K562 (cell line): ENCODE data around the gene AHCYL1. TPM values are rescaled to one million over a fixed set of nuclear protein-coding genes. Genes with fewer than 3 reads are reported as not detected.

Experiments
- ATAC-seq: fragments of 200-7000 bp; cut with Tn5 transposase; 3 replicates; pipeline ENCODE4 v1.9.1; 2020; ENCODE audit warnings: moderate library complexity
- BruUV-seq: library from RNA; stranded (reverse); fragments of 400-500 nt; replicated peaks from 2 replicates; lab custom pipeline; 2021; lab: Mats Ljungman, UMichigan
- CTCF ChIA-PET: fragments of 300-600 bp; formaldehyde crosslinking; extraction: SDS; loops from one replicate; lab custom pipeline; 2021; ENCODE audit warnings: low intra/inter-chr PET ratio; lab: Yijun Ruan, JAX
- POLR2A ChIA-PET: fragments of 300-600, 350-650 bp; sonication (Branson Sonifier 250); formaldehyde crosslinking; extraction: SDS; loops from one replicate; lab custom pipeline; 2021; ENCODE audit warnings: antibody characterized with exemption, inconsistent platforms; lab: Yijun Ruan, JAX
- DNase-seq, 4 experiments: peaks; one replicate each; pipeline versions ENCODE4 v3.0.0 to v3.0.0-alpha.2; 2011 to 2018; ENCODE audit warnings: low spot score in 3 of 4, mixed read lengths in 3 of 4; ENCODE audit errors: extremely low read depth in 1 of 4
- FAIRE-seq: peaks from 2 replicates; lab custom pipeline; 2011; peaks lifted over from hg19 to GRCh38; lab: Jason Lieb, UNC
- H2AFZ ChIP-seq: 2 replicates; pipeline ENCODE4 v1.6.0; 2011; ENCODE audit warnings: low read depth, low read length, control low read depth, inconsistent platforms
- H3K27ac ChIP-seq: fragments of 200-600 bp; 3 replicates; pipeline ENCODE4 v1.8.0; 2011; ENCODE audit warnings: low read depth, mild to moderate bottlenecking, control low read depth, inconsistent platforms, low read length, moderate library complexity, mixed read lengths; ENCODE audit errors: extremely low read depth
- H3K27me3 ChIP-seq, 2 experiments: fragments of 300-600 bp in 1 of 2; 2 replicates in 1 of 2; 3 replicates in 1 of 2; pipeline versions ENCODE4 v1.6.0 to v1.8.0; 2011; ENCODE audit warnings: inconsistent platforms in 2 of 2, low read length in 2 of 2, mild to moderate bottlenecking in 1 of 2, mixed read lengths in 1 of 2, moderate library complexity in 1 of 2; ENCODE audit not compliant: control insufficient read depth in 2 of 2, insufficient read depth in 2 of 2
- H3K36me3 ChIP-seq: fragments of 300-600 bp; 3 replicates; pipeline ENCODE4 v1.8.0; 2011; ENCODE audit warnings: mild to moderate bottlenecking, low read length, inconsistent platforms; ENCODE audit not compliant: control insufficient read depth, insufficient read depth
- H3K4me1 ChIP-seq, 2 experiments: fragments of 200-600 bp in 1 of 2; replicated peaks in 1 of 2; 2 replicates in 1 of 2; 3 replicates in 1 of 2; pipeline versions ENCODE4 v1.5.1 to v1.8.0; 2011; ENCODE audit warnings: inconsistent platforms in 2 of 2, low read length in 2 of 2, mild to moderate bottlenecking in 1 of 2, mixed read lengths in 1 of 2, moderate library complexity in 1 of 2; ENCODE audit not compliant: control insufficient read depth in 2 of 2, insufficient read depth in 2 of 2
- H3K4me2 ChIP-seq: 2 replicates; pipeline ENCODE4 v1.6.1; 2011; ENCODE audit warnings: low read length, control low read depth, inconsistent platforms, mixed read lengths; ENCODE audit not compliant: insufficient read depth
- H3K4me3 ChIP-seq: fragments of 200-600 bp; sonication (generic), shearing (Covaris generic); 2 replicates; pipeline ENCODE4 v1.5.1; 2016; ENCODE audit warnings: control low read depth, inconsistent platforms
- H3K79me2 ChIP-seq: fragments of 200-600 bp; 3 replicates; pipeline ENCODE4 v1.8.0; 2011; ENCODE audit warnings: low read length, inconsistent platforms; ENCODE audit not compliant: control insufficient read depth, insufficient read depth
- H3K9ac ChIP-seq, 2 experiments: 2 replicates each; pipeline versions ENCODE4 v1.6.0 to v1.6.1; 2011; ENCODE audit warnings: low read depth in 2 of 2, low read length in 2 of 2, control low read depth in 1 of 2, inconsistent platforms in 1 of 2, mild to moderate bottlenecking in 1 of 2, mixed read lengths in 1 of 2; ENCODE audit not compliant: insufficient read depth in 1 of 2
- H3K9me1 ChIP-seq: one replicate; pipeline ENCODE4 v1.6.0; 2011; ENCODE audit warnings: inconsistent platforms, mild to moderate bottlenecking, low read length, moderate library complexity; ENCODE audit not compliant: control insufficient read depth, insufficient read depth
- H3K9me3 ChIP-seq: replicated peaks from 2 replicates; pipeline ENCODE4 v1.5.1; 2011; ENCODE audit warnings: low read depth, low read length, inconsistent platforms; ENCODE audit not compliant: control insufficient read depth, insufficient read depth
- H4K20me1 ChIP-seq: replicated peaks from 2 replicates; pipeline ENCODE4 v1.6.1; 2011; ENCODE audit warnings: low read length, inconsistent platforms, mixed read lengths; ENCODE audit not compliant: control insufficient read depth, insufficient read depth
- ETV5 ChIP-seq: sonication (generic); formaldehyde crosslinking; IDR thresholded peaks from 2 replicates; pipeline ENCODE4 v1.4.0; 2020; ENCODE audit warnings: low read depth, mild to moderate bottlenecking, missing genetic modification reagents
- GABPB1 ChIP-seq: sonication (generic); formaldehyde crosslinking; IDR thresholded peaks from 2 replicates; pipeline ENCODE4 v1.8.0; 2022; ENCODE audit warnings: mild to moderate bottlenecking, missing genetic modification reagents
- KLF10 ChIP-seq: fragments of 250-450 bp; sonication (Bioruptor Pico); IDR thresholded peaks from 2 replicates; pipeline ENCODE4 v1.6.1; 2021; ENCODE audit warnings: matching md5 sums
- NR1H2 ChIP-seq: sonication (generic); formaldehyde crosslinking; IDR thresholded peaks from 2 replicates; pipeline ENCODE4 v1.4.0; 2020; ENCODE audit warnings: mild to moderate bottlenecking, missing genetic modification reagents
- ZBTB7A ChIP-seq: IDR thresholded peaks from 2 replicates; pipeline ENCODE4 v1.6.1; 2011; ENCODE audit warnings: low read depth, mild to moderate bottlenecking, low read length, moderate library complexity, borderline replicate concordance; ENCODE audit not compliant: control insufficient read depth
- ZNF143 ChIP-seq: sonication (generic); formaldehyde crosslinking; IDR thresholded peaks from 2 replicates; pipeline ENCODE4 v1.9.0; 2022; ENCODE audit warnings: mild to moderate bottlenecking, missing genetic modification reagents
- WGBS: fragments of 100-300 bp; shearing (Covaris generic); methylation state at CpG from one replicate; pipeline ENCODE4 v1.1.6; 2016; ENCODE audit warnings: low coverage, mixed read lengths; ENCODE audit not compliant: insufficient coverage; ENCODE audit errors: missing lambda C conversion rate; 5-methylcytosine and 5-hydroxymethylcytosine counted together
- in situ Hi-C: fragments of 300-500 bp; cut with MboI; formaldehyde crosslinking; loops from 4 replicates; pipeline ENCODE4 v1.15.0; 2018; ENCODE audit warnings: inconsistent platforms, mixed read lengths
- intact Hi-C: fragments of 100-400 bp; cut with micrococcal nuclease; formaldehyde crosslinking; loops from 2 replicates; pipeline ENCODE4 v1.14.2; 2022
- polyA plus RNA-seq, 8 experiments: library from polyadenylated mRNA; depleted of rRNA in 4 of 8; stranded (reverse) in 5 of 8; unstranded in 3 of 8; fragments of >200 nt; fragmentation: Nextera tagmentation in 2 of 8; fragmentation: Illumina TruSeq in 1 of 8; extraction: Ambion mirVana in 2 of 8; extraction: Trizol in 1 of 8; gene quantifications; 2 replicates each; pipeline versions ENCODE4 v1.2.1 to v1.2.3, GENCODE V29; 2011 to 2014; ENCODE audit warnings: inconsistent platforms in 1 of 8, missing spikeins in 1 of 8
- total RNA-seq, 7 experiments: library from RNA; depleted of rRNA in 6 of 7; stranded (reverse); fragments of >200 nt in 6 of 7; fragmentation: Illumina TruSeq in 2 of 7; extraction: Trizol in 2 of 7; gene quantifications; 2 replicates each; pipeline versions ENCODE4 v1.2.1 to v1.2.3, GENCODE V29; 2011 to 2021; ENCODE audit warnings: low replicate concordance in 1 of 7

Gene AHCYL1
- total and polyA plus RNA-seq, 9 of the 15 experiments (the other 6 are each of a cell fraction or from before 2014, with no cell fraction given): 27.3 to 118 (median 44.5) TPM

DNA sequence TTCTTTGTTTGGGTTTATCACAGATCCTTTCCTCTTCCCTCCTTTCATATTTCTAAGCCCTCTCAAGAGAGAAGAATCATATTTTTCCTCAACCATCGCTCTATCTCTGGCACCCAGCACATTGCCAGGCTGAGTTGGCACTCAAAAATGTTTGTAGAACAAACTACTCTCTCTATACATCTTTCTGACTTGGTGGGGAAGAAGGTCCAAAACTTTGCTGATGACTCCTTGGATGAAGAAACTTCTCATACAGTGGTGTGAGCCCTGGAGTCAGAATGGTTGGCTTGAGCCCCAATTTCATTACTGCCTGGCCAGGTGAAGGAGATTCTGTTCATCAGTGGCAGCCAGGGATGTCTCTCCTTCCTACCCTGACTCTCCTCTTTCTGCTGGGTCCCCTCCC, 74.0 kb downstream of the AHCYL1 start:
- H3K4me1 ChIP-seq: peaks cover 24 to 33% of the 10 kb centered on the region in 2 experiments
- ChIA-PET POLR2A (interaction anchor here (0.6 to 18.1 kb wide), 9 partner anchors 7 to 281 kb away, joined by 3 to 200 read pairs (median 4); partner anchors contain the start of genes RBM15 and STRIP1), CTCF (no interaction called here)
- DNase-seq: no peak
- ATAC-seq: no peak
- H3K27ac ChIP-seq: no peak overlapping the region
- no peak for FAIRE-seq
- H3K4me3 ChIP-seq: no peak overlapping the region
- TF ChIP-seq GABPB1 (CRISPR knock-in tag) (0 out of 2 replicates have a peak, but pooled peaks have one; percentile 12), ZNF143 (CRISPR knock-in tag) (no peak), KLF10 (CRISPR knock-in tag) (no peak), ETV5 (CRISPR knock-in tag) (peak; percentile 23; the same call in 1 of the 2 replicates), ZBTB7A (no peak), NR1H2 (CRISPR knock-in tag) (0 out of 2 replicates have a peak, but pooled peaks have one; percentile 38)
- peak overlapping the region in 1 of 2 experiments; percentile 27; a peak in 1 of 4 replicates for H3K9ac ChIP-seq
- no peaks in the 10 kb centered on the region for H3K9me3 ChIP-seq
- H3K4me2 ChIP-seq: no peak overlapping the region
- intact Hi-C loops (loop anchor here (10.0 kb wide), 1 partner anchor 406 kb away; no protein-coding TSS in a partner anchor), in situ Hi-C loops (no loop called here)
- no peaks in the 10 kb centered on the region for H3K79me2 ChIP-seq
- WGBS: 50% methylated on average over 1 of the region's 1 CpG
- no TSS peak for BruUV-seq
- no peaks in the 10 kb centered on the region for H3K27me3 ChIP-seq
- peaks cover 37% of the 10 kb centered on the region for H4K20me1 ChIP-seq
- H3K9me1 ChIP-seq: peaks cover 12% of the 10 kb centered on the region
- H2AFZ ChIP-seq: no peak overlapping the region
- peaks cover 49% of the 10 kb centered on the region for H3K36me3 ChIP-seq
